OCI-LY3 (cell line): ENCODE results near the gene OAT.

Experiments
- H2AFZ ChIP-seq: fragments of 200-600, 300-600 bp; shearing (Covaris generic); 2 replicates; pipeline ENCODE4 v1.6.0; 2014; ENCODE audit warnings: antibody characterized with exemption, low read depth, low read length
- H3K27ac ChIP-seq: fragments of 200-600, 300-600 bp; sonication (generic); 2 replicates; pipeline ENCODE4 v1.5.1; 2014; ENCODE audit warnings: mild to moderate bottlenecking, low read length, moderate library complexity, mixed read lengths
- H3K27me3 ChIP-seq: fragments of 200-600, 300-600 bp; sonication (generic); 2 replicates; pipeline ENCODE4 v1.6.1; 2014; ENCODE audit warnings: low read depth, low read length, mixed read lengths
- H3K36me3 ChIP-seq: fragments of 200-600, 300-600 bp; sonication (generic); replicated peaks from 2 replicates; pipeline ENCODE3; 2014; ENCODE audit warnings: low read depth, low read length, mixed read lengths
- H3K4me1 ChIP-seq: fragments of 300-600, 200-600 bp; sonication (generic); 2 replicates; pipeline ENCODE4 v1.6.1; 2014; ENCODE audit warnings: low read length, mixed read lengths
- H3K4me2 ChIP-seq: fragments of 200-600, 300-600 bp; sonication (generic); 2 replicates; pipeline ENCODE4 v1.6.1; 2014; ENCODE audit warnings: low read length, mixed read lengths
- H3K4me3 ChIP-seq: fragments of 300-600, 200-600 bp; sonication (generic); 2 replicates; pipeline ENCODE4 v1.5.1; 2014; ENCODE audit warnings: antibody characterized with exemption, mild to moderate bottlenecking, low read length, moderate library complexity
- H3K79me2 ChIP-seq: fragments of 300-600, 200-600 bp; shearing (Covaris generic); 2 replicates; pipeline ENCODE4 v1.6.1; 2014; ENCODE audit warnings: mild to moderate bottlenecking, low read length, mixed read lengths
- H3K9ac ChIP-seq: fragments of 300-600, 200-600 bp; shearing (Covaris generic); 2 replicates; pipeline ENCODE4 v1.6.0; 2014; ENCODE audit warnings: mild to moderate bottlenecking, low read length, moderate library complexity
- H3K9me3 ChIP-seq: fragments of 200-600, 300-600 bp; shearing (Covaris generic); 2 replicates; pipeline ENCODE4 v1.6.1; 2014; ENCODE audit warnings: low read length, mixed read lengths; ENCODE audit not compliant: insufficient read depth
- H4K20me1 ChIP-seq: fragments of 200-600, 300-600 bp; sonication (generic); 2 replicates; pipeline ENCODE4 v1.6.1; 2016; ENCODE audit warnings: low read length, mixed read lengths; ENCODE audit not compliant: insufficient read depth
- EZH2phosphoT487 ChIP-seq: fragments of 200-600 bp; shearing (Covaris generic); IDR thresholded peaks from 2 replicates; pipeline ENCODE4 v1.6.1; 2018; ENCODE audit warnings: antibody characterized with exemption, mixed run types, low read depth
- TF ChIP-seq, protein P1 (sequence below): fragments of 200-600, 300-600 bp; sonication (generic); IDR thresholded peaks from 2 replicates; pipeline ENCODE4 v1.5.1; 2014; ENCODE audit warnings: antibody characterized with exemption, low read length, low read depth

OAT gene

DNA sequence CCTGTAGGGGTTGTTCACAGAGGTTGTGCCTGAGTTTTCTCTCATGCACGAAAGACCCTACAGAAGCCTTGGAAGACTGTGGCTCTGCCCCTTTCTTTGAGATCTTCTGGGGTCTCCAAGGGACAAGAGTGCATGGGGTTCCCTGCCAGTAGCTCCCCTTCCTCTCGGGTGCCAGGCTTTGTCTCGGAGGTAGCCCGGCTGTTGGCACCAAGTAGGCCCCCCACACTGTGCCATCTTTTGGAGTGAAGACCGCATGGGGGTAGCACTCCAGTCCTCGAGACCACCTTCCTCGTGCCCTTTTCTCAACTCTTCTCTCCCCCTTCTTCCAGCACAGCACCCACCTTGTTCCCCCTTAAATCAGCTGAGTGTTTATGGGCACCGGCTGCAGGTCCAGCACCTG is 41.6 kb downstream of the OAT start:
- H3K4me3 ChIP-seq: no peak overlapping the region
- no peak overlapping the region for H3K4me2 ChIP-seq
- no peaks in the 10 kb centered on the region for H3K9me3 ChIP-seq
- H2AFZ ChIP-seq: no peak overlapping the region
- no peaks in the 10 kb centered on the region for H3K79me2 ChIP-seq
- no peaks in the 10 kb centered on the region for H4K20me1 ChIP-seq
- no peaks in the 10 kb centered on the region for H3K4me1 ChIP-seq
- no peaks in the 10 kb centered on the region for H3K36me3 ChIP-seq
- TF ChIP-seq, protein P1, sequence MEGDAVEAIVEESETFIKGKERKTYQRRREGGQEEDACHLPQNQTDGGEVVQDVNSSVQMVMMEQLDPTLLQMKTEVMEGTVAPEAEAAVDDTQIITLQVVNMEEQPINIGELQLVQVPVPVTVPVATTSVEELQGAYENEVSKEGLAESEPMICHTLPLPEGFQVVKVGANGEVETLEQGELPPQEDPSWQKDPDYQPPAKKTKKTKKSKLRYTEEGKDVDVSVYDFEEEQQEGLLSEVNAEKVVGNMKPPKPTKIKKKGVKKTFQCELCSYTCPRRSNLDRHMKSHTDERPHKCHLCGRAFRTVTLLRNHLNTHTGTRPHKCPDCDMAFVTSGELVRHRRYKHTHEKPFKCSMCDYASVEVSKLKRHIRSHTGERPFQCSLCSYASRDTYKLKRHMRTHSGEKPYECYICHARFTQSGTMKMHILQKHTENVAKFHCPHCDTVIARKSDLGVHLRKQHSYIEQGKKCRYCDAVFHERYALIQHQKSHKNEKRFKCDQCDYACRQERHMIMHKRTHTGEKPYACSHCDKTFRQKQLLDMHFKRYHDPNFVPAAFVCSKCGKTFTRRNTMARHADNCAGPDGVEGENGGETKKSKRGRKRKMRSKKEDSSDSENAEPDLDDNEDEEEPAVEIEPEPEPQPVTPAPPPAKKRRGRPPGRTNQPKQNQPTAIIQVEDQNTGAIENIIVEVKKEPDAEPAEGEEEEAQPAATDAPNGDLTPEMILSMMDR: no peak
- no peak for TF ChIP-seq EZH2phosphoT487
- no peak overlapping the region for H3K27ac ChIP-seq
- H3K9ac ChIP-seq: no peak overlapping the region
- peaks cover 20% of the 10 kb centered on the region for H3K27me3 ChIP-seq

DNA sequence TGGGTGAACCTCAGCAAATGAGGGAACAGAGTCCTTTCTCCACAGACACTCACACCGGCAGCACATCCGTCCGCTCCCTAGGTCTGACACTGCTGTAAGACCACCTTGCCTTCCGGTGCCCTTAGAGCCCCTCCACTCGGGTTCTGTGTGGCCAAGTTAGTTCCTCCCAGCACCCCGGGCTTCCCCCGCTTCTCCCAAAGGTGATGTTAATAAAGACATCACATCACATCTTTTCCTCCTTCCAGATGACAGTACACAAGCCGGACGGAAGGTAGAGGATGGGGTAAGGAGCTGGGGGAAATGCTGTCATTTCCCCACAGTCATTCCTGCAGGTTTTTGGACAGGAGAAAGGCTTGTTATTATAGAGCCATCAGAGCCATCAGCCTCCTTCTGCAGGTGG is 42.3 kb downstream of the OAT start:
- Histone ChIP-seq H3K27me3 (peaks cover 25% of the 10 kb centered on the region), H2AFZ (no peak overlapping the region), H3K36me3 (no peaks in the 10 kb centered on the region), H3K4me3 (no peak overlapping the region), H3K4me1 (no peaks in the 10 kb centered on the region), H3K9ac (no peak overlapping the region), H4K20me1 (no peaks in the 10 kb centered on the region), H3K9me3 (no peaks in the 10 kb centered on the region), H3K4me2 (no peak overlapping the region), H3K79me2 (no peaks in the 10 kb centered on the region), H3K27ac (no peak overlapping the region)
- TF ChIP-seq EZH2phosphoT487: no peak
- TF ChIP-seq, protein P1: no peak

DNA sequence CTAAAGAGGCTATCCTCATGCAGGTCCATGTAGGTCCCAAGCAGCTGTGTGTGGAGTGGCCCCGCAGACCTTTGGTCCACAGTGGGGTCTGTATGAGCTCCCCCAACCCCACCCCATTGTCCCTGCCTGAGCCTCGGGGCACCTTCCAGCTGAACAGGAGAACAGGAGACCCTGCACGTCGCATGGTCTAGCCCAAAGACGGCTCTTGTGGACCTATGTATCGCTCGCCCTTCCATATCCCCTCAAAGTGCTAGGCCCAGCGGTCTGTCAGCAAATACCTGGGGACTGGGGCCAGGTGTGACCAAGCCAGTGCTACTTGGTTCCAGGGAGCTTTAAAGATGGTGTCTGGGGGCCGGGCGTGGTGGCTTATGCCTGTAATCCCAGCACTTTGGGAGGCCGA is 43.0 kb downstream of the OAT start:
- peaks cover 23% of the 10 kb centered on the region for H3K27me3 ChIP-seq
- H3K4me3 ChIP-seq: no peak overlapping the region
- H3K27ac ChIP-seq: no peak overlapping the region
- no peak overlapping the region for H2AFZ ChIP-seq
- H3K36me3 ChIP-seq: no peaks in the 10 kb centered on the region
- no peaks in the 10 kb centered on the region for H3K9me3 ChIP-seq
- H3K79me2 ChIP-seq: no peaks in the 10 kb centered on the region
- no peak overlapping the region for H3K4me2 ChIP-seq
- TF ChIP-seq, protein P1: no peak
- TF ChIP-seq EZH2phosphoT487: no peak
- no peaks in the 10 kb centered on the region for H3K4me1 ChIP-seq
- H3K9ac ChIP-seq: no peak overlapping the region
- H4K20me1 ChIP-seq: no peaks in the 10 kb centered on the region

DNA sequence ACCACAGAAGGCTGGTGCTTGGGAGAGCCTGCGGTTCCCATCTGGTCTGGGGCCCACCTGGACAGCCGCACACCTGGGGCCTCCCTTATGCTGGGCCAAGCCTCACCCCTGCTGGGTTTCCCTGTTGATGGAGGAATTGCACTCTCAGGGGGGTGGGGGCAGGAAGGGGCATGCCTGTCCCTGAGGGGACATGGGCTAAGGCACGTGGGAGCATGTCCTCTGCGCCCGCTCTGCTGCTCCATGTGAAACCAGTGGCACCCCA is 43.4 kb downstream of the OAT start:
- H3K27ac ChIP-seq: no peak overlapping the region
- no peak overlapping the region for H3K4me3 ChIP-seq
- H3K27me3 ChIP-seq: peaks cover 22% of the 10 kb centered on the region
- TF ChIP-seq EZH2phosphoT487: no peak
- TF ChIP-seq, protein P1: no peak
- no peaks in the 10 kb centered on the region for H3K36me3 ChIP-seq
- no peaks in the 10 kb centered on the region for H3K4me1 ChIP-seq
- no peak overlapping the region for H3K9ac ChIP-seq
- no peaks in the 10 kb centered on the region for H4K20me1 ChIP-seq
- no peak overlapping the region for H2AFZ ChIP-seq
- H3K4me2 ChIP-seq: no peak overlapping the region
- no peaks in the 10 kb centered on the region for H3K79me2 ChIP-seq
- no peaks in the 10 kb centered on the region for H3K9me3 ChIP-seq
